GM12891 (cell line): Measurements from ENCODE around the gene LIPI.

ENCODE experiments used
- POLR2A ChIP-seq: IDR thresholded peaks from 2 replicates; pipeline ENCODE4 v1.6.1; 2011; ENCODE audit warnings: low read depth, low read length, control low read depth
- POLR2AphosphoS5 ChIP-seq: IDR thresholded peaks from 2 replicates; pipeline ENCODE4 v1.6.1; 2011; ENCODE audit warnings: low read depth, low read length, control low read depth
- SPI1 ChIP-seq: IDR thresholded peaks from 2 replicates; pipeline ENCODE4 v1.6.1; 2011; ENCODE audit warnings: low read depth, low read length, control low read depth

- no peak for TF ChIP-seq POLR2A
- TF ChIP-seq POLR2AphosphoS5 = no peak
- TF ChIP-seq SPI1 = no peak
Observed at GRCh38 chr21:14229399-14229798, 18.6 kb upstream of the LIPI start.
